GM18498 (cell line): ENCODE data around the gene NRARP.

ENCODE experiments used
- ATAC-seq: cut with Tn5 transposase; IDR thresholded peaks from one replicate; pipeline ENCODE4 v1.9.1; 2021; ENCODE audit warnings: mild to moderate bottlenecking, moderate library complexity; ENCODE audit not compliant: unreplicated experiment

The NRARP gene

DNA sequence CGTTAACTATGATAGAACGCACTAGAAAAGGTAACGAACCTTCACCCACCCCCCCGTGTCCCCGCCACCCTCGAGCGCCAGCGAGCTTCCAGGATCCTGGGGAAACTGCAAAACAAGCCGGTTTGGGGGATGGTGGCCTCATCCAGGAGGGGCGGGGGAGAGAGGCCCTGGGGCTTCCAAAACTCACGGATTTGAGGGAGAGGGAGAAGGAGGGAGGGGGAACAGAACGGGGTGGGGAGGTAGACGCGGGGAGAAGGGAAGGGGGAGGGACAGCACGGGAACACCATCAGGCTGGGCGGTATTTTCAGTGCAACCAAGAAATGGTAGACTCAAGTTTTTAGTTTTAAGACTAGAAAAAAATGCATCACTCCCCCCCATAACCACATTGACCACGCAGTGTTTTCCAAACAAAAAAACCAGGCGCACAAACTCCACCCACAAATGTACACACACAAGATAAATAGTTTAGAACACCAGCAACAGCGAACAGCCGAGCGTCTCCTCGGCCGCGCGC, 1.4 kb downstream of the NRARP start:
- ATAC-seq: no peak

GRCh38 chr9:137299938-137300337, 2.1 kb downstream of the NRARP start:
- no peak for ATAC-seq

DNA sequence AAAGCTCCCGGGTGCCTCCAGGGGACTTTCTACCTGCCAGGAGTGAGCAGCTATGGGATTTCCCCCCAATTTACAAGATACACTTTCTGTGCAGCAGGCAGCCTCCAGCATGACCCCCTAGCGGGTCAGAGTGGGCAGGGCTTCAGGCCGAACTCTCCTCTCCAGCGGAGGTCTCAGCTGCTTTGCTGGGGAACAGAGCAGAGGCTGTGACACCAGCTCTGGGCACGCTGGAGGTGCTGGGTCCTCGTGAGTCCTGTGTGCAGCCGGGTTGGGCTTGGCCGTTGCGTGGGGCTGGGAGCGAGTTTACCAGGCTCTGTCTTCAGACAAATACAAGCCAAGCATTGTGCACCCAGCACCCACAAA, 2.9 kb downstream of the NRARP start:
- ATAC-seq: no peak

DNA sequence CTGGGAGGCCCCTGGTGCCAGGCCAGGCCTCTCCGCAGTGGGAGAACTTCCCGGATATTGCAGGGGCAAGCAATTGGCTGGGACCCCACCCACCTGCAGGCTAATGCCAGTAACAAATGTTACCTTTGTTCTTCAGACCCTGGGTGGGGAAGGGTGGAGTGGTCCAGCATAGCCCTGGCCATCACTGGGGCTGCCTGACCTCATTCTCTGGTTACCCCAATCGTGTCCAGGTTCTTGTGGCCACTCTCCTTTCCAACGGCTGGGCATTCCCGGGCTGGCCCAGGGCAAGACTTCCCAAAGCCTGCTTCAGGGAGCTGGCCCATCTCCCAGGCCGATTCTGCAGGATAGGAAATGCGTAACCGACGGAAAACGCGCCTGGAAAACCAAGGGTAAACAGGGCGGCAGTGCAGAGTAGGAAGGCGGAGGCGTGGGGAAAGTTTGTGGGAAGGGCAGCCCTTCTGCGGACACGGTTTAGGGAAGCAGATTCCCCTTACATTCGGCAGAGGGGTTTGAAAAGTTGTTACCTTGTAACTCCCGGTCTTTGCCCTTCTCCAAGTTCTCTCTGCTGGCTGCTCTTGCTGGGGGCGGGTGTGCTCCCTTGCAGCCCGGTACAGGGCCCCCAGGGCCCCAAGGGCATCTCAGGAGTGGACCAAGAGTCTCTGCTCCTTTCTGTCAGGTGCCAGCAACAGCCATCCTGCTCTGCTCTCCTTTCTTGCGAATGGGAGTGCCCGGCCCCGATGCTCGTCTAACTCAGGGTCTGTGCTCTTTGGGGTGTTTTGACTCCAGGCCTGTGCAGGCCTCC, 3.5 kb downstream of the NRARP start:
- no peak for ATAC-seq

GRCh38 chr9:137297966-137298365, 4.1 kb downstream of the NRARP start:
- no peak for ATAC-seq

- ATAC-seq: no peak
These were observed 5.1 kb downstream of the NRARP start for GRCh38 chr9:137296670-137297664.

DNA sequence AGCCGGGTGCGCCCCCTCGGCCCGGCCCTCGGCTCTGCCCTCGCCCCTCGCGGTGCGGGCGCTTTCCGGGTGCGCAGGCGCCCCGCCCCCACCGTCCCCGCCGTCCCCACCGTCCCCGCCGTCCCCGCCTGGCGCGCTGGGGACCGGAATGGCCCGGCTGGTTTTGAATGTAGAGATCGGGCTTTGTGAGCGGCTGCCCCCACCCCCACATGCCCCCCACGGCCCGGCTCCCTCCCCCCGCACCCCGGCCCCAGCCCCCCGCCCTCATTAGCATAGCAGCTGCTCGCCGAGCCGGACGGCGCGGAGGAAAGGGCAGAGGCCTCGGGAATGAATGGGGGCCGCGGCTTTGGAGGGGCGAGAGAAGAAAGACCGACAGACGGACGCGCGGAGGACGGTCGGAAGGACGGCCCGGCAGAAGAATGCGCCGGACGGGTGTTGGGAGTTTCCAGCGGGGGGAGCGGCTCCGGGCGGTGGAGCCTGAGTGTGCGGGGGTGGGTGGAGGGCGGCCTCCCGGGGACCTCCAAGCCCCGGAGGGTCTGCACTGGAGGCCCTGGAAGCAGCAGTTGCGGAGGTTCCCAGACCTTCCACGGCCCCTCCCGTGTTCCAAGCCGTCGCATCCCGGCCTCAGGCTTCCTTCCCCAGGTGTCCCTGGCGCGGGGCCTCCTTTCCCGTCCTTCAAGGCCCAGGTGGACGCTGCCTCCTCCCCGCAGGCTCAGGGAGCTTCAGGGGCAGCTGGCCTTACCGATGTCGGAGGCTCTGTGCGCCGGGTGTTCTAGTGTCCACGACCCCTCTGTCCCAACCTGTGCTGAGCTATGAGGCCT, 6.0 kb downstream of the NRARP start:
- no peak for ATAC-seq

DNA sequence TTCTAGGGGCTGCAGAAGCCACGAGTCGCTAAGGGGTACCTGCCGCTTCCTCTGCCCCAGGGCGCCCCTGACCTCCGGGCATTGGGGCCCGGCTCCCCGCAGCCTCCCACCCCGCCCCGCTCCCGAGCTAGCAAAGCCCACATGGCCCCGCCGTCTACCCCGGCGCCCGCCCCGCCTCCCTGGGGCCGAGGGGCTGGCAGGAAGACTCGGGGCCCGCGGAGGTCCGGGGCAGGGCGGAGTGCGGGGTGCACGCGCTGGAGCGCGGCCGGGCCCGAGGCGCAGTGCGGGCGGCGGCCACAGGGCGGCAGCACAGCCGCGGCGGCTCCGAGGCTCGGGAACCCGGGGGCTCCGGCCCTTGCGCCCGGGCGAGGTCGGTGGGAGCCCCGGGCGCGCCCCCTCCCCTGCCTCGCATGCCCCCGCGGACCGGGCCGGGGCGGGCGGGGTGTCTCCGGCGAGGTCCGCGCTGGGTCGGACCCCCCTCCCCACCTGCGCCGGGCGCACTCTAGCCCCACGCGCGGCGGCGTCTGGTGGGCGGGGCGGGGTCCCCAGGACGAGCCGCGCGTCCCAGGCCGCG, 6.7 kb downstream of the NRARP start:
- ATAC-seq: peak; percentile 62

DNA sequence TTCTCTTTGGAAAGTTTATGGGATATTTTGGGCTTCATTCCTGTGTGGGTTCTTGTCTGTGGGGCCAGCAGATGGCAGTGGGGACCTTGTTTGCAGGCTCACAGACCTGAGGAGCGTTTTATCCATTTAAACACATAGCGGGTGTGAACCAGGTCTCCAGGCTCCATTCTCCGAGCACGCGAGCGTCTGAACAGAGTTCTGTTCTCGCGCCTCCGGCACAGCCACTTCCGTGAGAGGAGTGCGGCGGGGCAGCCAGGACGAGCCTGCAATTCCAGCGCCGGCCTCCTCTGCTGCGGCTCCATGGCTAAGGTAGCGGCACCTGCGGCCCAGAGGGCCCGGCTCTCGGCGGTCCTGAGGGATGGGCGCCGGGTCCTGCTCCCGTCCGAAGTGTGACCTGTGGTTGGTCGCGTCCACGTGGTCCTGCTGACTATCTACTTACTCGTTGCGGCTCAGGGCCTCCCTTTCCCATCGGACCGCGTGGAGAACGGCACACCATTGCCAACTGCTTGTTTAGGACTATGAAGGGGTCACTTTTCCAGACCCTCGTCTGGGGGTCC, 7.3 kb downstream of the NRARP start:
- no peak for ATAC-seq

GRCh38 chr9:137294091-137294680, 7.9 kb downstream of the NRARP start:
- ATAC-seq: no peak

DNA sequence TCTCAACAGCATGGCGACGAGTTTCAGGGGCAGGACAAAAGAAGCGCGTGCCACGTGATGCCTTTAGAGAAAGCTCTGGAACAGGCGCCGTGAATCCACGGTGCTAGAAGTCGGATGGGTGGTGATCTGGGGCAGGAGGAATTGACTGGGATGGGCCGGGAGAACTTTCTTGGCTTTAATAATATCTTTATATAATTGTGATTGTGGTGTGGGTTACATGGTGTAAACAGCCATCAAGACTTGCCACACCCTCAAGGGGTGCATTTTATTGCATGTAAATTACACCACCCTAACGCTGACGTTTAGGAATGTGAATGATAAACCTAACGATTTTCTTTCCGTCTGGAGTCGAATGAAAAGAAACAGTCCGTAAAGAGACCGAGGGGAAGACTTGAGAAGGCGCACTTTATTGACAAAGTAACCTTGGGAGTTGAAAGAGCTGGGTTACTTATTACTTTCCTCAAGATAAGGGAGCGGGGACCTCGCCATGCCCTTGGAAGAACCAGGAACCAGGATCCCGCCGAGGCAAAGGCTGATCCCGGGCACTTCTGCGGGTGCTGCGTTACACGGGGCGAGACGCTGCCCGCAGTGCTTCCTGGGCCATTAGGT, 8.5 kb downstream of the NRARP start:
- no peak for ATAC-seq

- no peak for ATAC-seq
These were observed 9.0 kb downstream of the NRARP start for GRCh38 chr9:137293094-137293481.

DNA sequence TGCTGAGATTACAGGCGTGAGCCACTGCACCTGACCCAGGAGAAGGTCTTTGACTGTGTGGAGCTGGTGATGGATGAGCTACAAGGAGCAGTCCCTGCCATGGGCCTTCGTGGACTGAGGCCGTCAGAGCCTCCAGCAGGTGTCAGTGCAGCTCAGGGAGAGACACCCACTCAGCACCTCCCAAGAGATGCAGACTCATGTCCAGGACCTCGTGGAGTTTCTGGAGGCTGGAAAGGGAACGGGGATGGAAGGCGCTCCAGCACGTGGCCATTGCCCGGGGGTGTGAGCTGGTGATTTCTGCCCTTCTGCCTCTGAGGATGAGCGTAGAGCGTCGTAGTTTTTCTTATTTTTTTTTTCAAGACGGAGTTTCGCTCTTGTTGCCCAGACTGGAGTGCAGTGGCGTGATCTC, 15.1 kb downstream of the NRARP start:
- ATAC-seq: peak; percentile 24

GRCh38 chr9:137281345-137282116, 20.5 kb downstream of the NRARP start:
- no peak for ATAC-seq

GRCh38 chr9:137280474-137281344, 21.4 kb downstream of the NRARP start:
- no peak for ATAC-seq

DNA sequence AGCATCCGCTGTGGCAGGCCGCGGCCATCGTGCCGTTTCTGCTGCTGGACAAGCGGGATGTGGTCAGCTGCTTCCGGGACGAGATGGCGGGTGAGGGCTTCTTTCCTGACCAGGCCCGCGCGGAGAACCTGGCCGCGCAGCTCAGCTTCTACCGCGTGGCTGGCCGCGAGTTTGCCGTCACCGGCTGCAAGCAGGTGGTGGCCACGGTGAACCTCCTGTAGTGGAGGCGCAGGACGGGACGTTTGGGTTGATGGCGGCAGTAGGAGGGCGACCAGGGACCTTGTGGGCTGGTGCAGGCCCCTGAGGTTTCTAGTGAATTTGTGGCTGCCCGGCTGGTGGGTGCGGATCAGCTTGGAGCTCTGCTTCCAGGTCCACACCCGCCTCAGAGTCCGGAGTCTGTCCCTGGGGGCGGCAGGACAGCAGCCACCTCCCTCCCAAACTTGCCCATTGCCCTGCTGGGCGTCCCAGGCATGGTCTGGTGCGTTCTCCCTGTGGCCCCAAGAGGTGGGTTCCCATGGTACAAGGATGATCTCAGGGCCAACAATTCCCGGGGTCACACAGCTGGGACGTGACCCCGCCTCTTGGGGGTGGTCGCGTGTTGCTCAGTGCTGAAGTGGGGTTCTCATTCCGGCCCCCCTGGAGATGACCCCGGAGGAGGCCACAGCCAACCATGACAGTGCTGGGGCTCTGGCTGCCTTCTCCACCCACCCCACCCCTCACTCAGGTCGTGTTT, 22.2 kb downstream of the NRARP start:
- no peak for ATAC-seq
